HL-60 (cell line): ENCODE data around the gene DEDD.

Experiments used
- DNase-seq, 2 experiments: peaks; one replicate each; pipeline ENCODE4 v3.0.0-alpha.2; 2010 to 2020; ENCODE audit warnings: low read depth in 1 of 2, low spot score in 1 of 2
- H3K27ac ChIP-seq: fragments of 250-450 bp; sonication (Bioruptor Pico); replicated peaks from 2 replicates; pipeline ENCODE4 v1.5.1; 2020; ENCODE audit warnings: mild to moderate bottlenecking, moderate library complexity
- H3K27me3 ChIP-seq: fragments of 250-450 bp; sonication (Bioruptor Pico); 2 replicates; pipeline ENCODE4 v1.5.1; 2021; ENCODE audit warnings: mild to moderate bottlenecking, moderate library complexity; ENCODE audit not compliant: insufficient read depth, poor library complexity, severe bottlenecking
- H3K4me3 ChIP-seq: replicated peaks from 2 replicates; pipeline ENCODE4 v1.5.1; 2011; ENCODE audit warnings: mild to moderate bottlenecking, control low read depth, low read length; ENCODE audit not compliant: insufficient read depth
- CTCF ChIP-seq: IDR thresholded peaks from one replicate; pipeline ENCODE4 v1.5.1; 2011; ENCODE audit warnings: low read length, control low read depth, inconsistent platforms; ENCODE audit not compliant: insufficient read depth
- GABPA ChIP-seq: IDR thresholded peaks from 2 replicates; pipeline ENCODE4 v1.6.1; 2012; ENCODE audit warnings: low read depth
- POLR2AphosphoS5 ChIP-seq: IDR thresholded peaks from 2 replicates; pipeline ENCODE4 v1.6.1; 2012; ENCODE audit warnings: low read depth
- REST ChIP-seq: IDR thresholded peaks from 2 replicates; pipeline ENCODE4 v1.6.1; 2012; ENCODE audit warnings: low read depth; ENCODE audit not compliant: insufficient replicate concordance
- SPI1 ChIP-seq: IDR thresholded peaks from 2 replicates; pipeline ENCODE4 v1.6.1; 2012; ENCODE audit warnings: low read depth, mild to moderate bottlenecking, borderline replicate concordance

DEDD gene

GRCh38 chr1:161073474-161074121 lies 58.9 kb downstream of the DEDD start:
- H3K27me3 ChIP-seq, result no peaks in the 10 kb centered on the region
- TF ChIP-seq REST (no peak), CTCF (no peak), POLR2AphosphoS5 (no peak), GABPA (no peak), SPI1 (no peak)
- no peak for DNase-seq
- no peak overlapping the region for H3K27ac ChIP-seq
- H3K4me3 ChIP-seq, result no peak overlapping the region

GRCh38 chr1:161072751-161073449 lies 59.6 kb downstream of the DEDD start:
- Histone ChIP-seq H3K4me3 (no peak overlapping the region), H3K27me3 (no peaks in the 10 kb centered on the region), H3K27ac (no peak overlapping the region)
- TF ChIP-seq POLR2AphosphoS5, result no peak
- TF ChIP-seq CTCF, result no peak
- no peak for TF ChIP-seq REST
- no peak for TF ChIP-seq GABPA
- TF ChIP-seq SPI1, result no peak
- no peak for DNase-seq

GRCh38 chr1:161071886-161072371 lies 60.5 kb downstream of the DEDD start:
- Histone ChIP-seq H3K4me3 (no peak overlapping the region), H3K27me3 (no peaks in the 10 kb centered on the region), H3K27ac (no peak overlapping the region; the same call in 1 of the 2 replicates)
- peak; percentile 38 to 67 for DNase-seq
- peak; percentile 77 for TF ChIP-seq CTCF
- no peak for TF ChIP-seq GABPA
- no peak for TF ChIP-seq REST
- TF ChIP-seq POLR2AphosphoS5, result no peak
